ENCODE results near the gene BAG5.

Gene BAG5

GRCh38 chr14:103563844-103564505 is 1.5 kb upstream of the BAG5 start:
- DNase-seq: no peak

DNA sequence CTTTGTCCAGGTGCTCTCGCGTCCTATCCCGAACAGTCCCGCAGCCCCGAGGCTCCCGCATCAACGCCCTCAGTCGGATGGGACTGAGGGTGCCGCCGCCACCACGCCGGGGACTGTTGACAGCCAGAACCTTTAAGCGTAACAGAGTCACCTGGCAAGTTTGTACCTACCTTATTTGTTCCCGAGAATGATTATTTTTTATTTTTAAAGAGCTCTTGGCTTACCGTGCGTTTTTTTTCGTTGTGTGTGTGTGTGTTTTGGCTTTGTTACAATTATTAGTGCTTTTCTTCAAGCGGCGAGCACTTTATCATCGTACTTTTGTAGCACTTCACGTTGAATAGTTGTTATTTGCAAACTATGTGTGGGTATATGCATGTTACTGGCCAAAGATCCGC is 766 bp upstream of the BAG5 start:
- no peak for DNase-seq

- DNase-seq: no peak
Measured at GRCh38 chr14:103562179-103562428, 353 bp downstream of the BAG5 start.

DNA sequence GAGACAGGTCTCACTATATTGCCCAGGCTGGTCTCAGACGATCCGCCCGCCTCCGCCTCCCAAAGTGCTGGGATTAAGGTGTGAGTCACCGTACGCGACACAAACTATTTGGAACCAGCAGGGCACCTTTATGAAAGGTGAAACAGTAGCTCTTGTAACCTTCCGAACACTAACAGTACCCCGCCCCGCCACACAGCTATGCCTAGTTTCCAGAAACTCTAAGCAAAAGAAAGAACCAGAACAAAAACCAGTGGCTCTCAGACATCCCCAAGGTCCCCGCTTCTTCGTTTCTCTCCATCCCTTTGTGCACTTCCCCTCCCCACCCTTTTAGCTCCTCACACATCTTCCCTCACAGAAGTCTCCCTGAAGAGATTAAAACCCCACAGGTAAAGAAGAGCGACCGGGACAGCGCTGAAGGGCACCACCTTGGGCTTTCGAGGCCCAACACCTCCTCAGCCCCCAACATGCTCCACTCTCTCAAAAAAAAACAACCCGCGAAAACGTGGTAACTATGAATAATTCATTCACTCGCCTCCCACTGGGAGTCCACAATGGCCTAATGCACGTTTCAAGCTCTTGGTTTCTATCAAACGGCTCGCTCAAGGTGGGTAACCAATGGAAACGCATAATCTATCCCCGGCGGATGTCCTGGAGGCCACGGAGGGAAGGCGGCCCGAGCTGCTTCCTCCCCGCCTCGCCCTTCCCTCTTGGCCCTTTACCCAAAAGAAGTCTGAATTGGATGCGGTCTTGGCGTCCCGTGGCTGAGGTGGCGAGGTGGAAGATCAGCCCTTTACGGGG is 877 bp downstream of the BAG5 start:
- no peak for DNase-seq

DNA sequence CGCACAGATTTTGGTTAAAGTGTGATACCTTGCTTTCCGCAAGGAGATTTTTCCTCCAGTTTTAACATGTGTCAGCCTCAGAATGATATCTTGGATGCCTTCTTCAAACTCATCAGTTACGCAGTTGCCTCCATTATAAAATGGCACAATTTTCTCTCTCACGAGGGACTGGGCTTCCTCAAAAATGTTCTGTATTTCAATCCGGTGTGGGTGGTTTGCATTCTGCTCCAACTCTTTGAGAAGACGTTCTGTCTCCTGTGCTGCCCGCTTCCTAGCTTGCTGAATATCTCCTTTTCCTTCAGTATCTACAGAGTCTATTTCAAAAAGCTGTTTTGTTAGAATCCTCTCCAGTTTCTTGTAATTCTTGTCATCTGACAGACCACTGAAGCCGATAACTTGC is 1.8 kb downstream of the BAG5 start:
- DNase-seq: no peak

GRCh38 chr14:103559766-103560165 is 2.7 kb downstream of the BAG5 start:
- DNase-seq: no peak

DNA sequence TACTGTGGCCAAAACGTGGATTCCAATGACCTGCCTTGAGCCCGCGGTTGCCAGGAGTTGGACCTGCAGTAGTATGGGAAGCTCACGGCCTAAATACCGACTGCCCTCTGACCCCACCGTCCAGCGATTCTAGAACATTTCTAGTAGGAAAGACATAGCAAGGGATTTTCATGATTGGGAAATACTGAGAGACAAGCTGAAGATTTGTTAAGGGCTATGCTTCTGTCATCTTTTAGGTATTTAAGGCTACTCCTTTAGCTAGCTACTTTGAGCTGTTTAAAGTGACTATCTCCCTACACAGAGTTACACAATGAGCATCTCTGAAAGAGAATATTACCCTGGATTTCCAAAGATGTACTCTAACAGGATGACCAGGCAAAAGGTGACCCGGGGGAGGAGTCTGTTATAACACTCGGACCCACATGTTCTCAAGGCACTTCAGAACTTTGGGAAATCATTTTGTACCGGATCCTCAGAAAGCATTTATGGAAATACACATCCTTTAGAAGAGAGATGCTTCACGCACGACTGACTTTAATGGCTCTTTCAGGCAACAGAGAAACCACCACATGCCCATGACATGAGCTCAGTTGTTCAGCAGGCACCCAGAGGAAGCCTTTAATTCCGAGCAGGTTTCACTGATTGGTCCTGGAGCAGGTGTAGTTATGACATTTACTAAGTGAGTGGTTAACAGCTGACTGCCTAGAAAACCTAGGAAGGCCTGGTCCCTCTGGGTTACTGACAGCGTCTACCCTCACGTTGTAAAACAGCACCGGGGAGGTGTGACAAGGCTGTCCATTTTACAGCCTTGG is 4.2 kb downstream of the BAG5 start:
- DNase-seq: no peak

- DNase-seq: no peak
Measured at GRCh38 chr14:103556946-103557758, 5.3 kb downstream of the BAG5 start.

GRCh38 chr14:103555559-103556337 is 6.7 kb downstream of the BAG5 start:
- DNase-seq: no peak

DNA sequence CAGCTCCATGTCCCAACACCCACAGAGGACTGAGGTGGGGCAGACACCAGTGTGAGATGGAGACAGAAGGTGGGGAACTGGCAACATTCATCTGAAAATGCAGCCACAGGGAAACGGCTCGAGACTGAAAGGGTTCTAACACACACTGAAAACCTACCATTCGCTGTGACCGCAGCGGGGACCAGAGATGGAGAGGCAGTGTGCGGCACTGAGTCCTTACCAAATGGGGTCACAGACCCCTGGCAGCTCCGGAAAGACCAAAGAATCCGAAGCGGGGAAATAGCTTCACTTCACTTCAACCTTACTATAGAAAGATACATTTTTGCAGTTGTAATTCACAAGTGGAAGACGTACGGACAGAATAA is 9.6 kb downstream of the BAG5 start:
- DNase-seq: no peak

DNA sequence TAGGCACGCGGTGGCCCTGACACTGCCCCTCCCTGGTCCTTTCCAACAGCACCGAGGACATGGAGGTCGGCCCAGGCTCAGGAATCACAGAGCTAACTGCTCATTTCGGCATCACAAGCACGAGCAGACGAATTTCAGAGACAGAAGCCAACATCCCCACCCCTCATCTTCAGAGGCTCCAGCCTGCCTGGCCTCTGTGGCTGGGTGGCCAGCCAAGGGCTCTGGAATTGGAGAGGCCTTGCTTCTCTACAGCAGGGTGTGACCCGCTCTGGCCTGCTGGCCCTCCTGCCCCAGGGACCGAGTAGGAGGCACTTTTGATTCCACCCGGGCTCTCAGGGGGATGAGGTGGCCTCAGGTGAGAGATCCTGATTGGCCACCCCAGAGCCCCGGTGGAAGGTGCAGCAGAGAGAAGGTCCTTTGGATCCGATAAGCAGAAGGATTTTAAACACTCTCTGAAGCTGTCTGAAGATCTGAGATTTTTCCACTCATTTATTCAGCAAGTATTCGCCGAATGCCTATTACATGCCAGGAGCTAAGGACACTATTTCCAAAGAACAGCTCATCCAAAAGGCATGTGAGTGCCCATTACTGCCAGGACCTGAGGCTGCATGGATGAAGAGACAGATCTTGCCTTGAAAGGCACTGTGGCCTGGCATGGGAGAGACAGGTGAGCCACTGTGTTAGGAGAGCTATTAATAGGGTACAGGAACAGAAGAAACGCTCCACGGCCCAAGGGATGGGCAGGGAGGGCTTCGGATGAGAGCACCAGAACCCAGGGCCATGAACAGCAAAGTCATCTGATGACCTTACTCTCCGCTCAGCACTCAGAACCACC is 10.2 kb downstream of the BAG5 start:
- DNase-seq: no peak

- no peak for DNase-seq
Measured at GRCh38 chr14:103551338-103551762, 11.1 kb downstream of the BAG5 start.

- DNase-seq: no peak
Measured at GRCh38 chr14:103550451-103551337, 11.8 kb downstream of the BAG5 start.

DNA sequence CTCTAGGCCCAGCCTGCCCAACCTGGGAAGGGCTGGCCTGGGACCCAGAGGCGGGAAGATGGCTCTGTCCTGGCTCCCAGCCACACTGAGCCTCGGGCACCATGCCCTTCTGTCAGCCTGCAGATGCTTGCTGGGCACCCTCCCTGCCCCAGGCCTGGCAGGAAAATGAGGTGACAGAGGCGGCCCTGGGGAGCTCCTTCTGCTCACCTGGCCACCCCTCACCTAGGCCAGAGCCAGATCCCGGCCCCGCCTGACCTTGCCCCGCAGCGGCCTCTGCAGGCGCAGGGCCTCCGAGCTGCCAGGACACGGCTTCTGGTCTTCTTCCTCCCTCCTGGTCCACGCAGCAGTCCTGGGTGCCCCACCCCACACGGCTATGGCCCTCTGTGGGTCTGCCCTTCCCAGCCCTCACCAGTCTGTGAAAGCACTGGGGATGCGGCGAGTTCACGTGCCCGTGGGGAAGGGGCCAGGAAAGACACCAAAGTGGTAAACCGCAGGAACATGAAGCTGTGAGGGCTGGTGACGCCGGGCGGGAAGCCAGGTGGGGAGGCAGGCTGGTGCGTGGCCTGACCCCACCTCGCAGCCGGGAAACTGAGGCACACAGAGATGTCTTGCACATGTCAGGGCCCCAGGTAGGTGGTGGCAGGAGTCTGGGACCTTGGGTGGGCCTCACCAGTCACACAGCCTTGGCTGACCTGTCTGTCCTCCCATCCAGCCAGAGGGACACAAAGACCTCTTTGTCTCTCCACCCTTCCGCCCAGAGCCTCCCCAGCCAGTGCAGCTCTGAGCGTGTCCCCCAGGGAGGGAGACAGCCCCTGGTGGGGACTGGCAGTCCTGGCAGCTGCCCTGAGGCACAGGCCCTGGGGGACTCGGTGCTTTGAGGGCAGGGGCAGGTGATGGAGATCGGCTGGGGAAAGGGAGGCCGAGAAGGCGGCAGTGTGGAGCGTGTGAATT is 12.8 kb downstream of the BAG5 start:
- no peak for DNase-seq

DNA sequence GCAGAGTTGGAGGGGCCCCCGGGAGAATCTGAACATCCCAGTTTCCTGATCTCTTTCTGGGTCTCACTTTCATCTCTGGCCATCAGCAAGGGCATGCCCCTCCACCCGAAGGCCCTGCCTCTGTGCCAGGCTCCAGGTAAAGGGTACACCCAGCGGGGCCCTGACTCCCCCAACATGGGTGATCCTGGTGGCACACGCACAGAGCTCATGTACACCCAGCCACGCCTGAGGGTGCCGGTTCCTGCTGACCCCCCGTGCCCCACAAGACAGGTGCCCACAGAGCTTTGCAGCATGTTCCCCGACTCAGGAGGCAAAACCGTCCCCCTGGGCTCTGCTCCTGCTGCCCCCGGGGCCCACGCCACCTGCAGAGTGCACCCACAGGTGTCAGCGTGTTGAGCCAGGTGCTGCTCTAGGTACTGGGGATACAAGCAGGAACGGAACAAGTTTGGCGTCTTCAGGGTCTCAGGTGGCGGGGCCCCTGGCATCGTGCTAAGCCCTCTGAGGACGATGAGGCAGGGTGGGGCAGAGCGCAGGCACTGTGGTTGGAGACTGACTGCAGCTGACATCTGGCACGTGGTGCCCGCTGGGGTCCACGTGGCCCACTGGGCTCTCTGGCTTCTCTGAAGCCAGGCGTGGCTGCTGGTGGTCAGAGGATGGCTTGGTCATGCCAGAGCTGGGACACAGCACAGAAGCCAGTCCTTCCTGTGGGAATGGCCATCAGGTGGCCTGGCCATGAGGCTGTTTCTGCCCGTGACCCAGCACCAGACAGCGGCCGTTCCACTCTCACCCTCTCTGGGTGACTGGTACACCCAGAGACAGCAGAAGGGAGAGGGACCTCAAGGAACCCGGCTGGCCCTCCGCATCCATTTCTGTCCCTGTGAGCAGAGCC is 13.8 kb downstream of the BAG5 start:
- no peak for DNase-seq

DNA sequence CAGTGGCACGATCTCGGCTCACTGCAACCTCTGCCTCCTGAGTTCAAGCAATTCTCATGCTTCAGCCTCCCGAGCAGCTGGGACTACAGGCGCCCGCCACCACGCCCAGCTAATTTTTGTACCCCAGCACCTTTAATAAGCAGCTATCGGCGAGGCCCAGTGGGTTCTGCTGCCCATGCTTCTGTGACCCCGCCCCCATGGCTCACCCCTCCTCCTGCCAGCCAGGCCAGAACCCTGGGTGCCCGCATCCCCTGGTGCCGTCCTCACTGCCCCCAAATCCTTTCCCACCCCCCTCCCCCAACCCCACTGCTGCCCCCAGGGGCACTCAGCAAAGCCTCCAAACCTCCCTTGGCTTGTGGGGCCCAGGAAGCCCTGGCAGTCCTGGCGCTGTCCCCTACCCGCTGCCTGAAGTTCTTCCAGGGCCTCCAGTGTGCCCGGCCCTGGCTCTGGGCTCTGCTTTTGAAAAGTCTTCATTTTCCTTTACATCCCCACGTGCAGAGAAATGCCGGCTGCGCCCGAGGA is 14.5 kb downstream of the BAG5 start:
- DNase-seq: no peak

- no peak for DNase-seq
Measured at GRCh38 chr14:103547455-103547940, 15.0 kb downstream of the BAG5 start.
